Loucy (cell line): ENCODE results near the gene DOK6.

Experiments
- H2AFZ ChIP-seq: fragments of 200-600 bp; sonication (generic); 2 replicates; pipeline ENCODE4 v1.6.0; 2016; ENCODE audit warnings: antibody characterized with exemption, mild to moderate bottlenecking, low read length, moderate library complexity
- H3F3A ChIP-seq: fragments of 200-600 bp; 2 replicates; pipeline ENCODE4 v1.6.0; 2016; ENCODE audit warnings: antibody characterized with exemption, low read depth, mild to moderate bottlenecking
- H3K27me3 ChIP-seq: fragments of 200-600 bp; sonication (generic); 2 replicates; pipeline ENCODE4 v1.6.1; 2014; ENCODE audit warnings: low read length, mild to moderate bottlenecking; ENCODE audit not compliant: insufficient read depth, poor library complexity, severe bottlenecking
- H3K36me3 ChIP-seq: fragments of 200-600 bp; sonication (generic); 2 replicates; pipeline ENCODE4 v1.6.1; 2016; ENCODE audit warnings: low read length; ENCODE audit not compliant: insufficient read depth
- H3K4me1 ChIP-seq: fragments of 200-600 bp; sonication (generic); 2 replicates; pipeline ENCODE4 v1.5.1; 2014; ENCODE audit warnings: low read length, mild to moderate bottlenecking; ENCODE audit not compliant: insufficient read depth, poor library complexity, severe bottlenecking
- H3K4me2 ChIP-seq: fragments of 200-600 bp; sonication (generic); 2 replicates; pipeline ENCODE4 v1.6.0; 2014; ENCODE audit warnings: antibody characterized with exemption, low read length, low read depth, mild to moderate bottlenecking; ENCODE audit not compliant: poor library complexity, severe bottlenecking
- H3K4me3 ChIP-seq: fragments of 200-600 bp; sonication (generic); 2 replicates; pipeline ENCODE4 v1.5.1; 2014; ENCODE audit warnings: low read length, mild to moderate bottlenecking, mixed read lengths; ENCODE audit not compliant: poor library complexity, severe bottlenecking
- H3K79me2 ChIP-seq: fragments of 200-600 bp; sonication (generic); 2 replicates; pipeline ENCODE4 v1.6.1; 2014; ENCODE audit warnings: low read length; ENCODE audit not compliant: insufficient read depth
- H3K9ac ChIP-seq: fragments of 200-600 bp; sonication (generic); 2 replicates; pipeline ENCODE4 v1.6.0; 2014; ENCODE audit warnings: mild to moderate bottlenecking, low read depth, low read length, moderate library complexity; ENCODE audit not compliant: poor library complexity, severe bottlenecking
- H3K9me2 ChIP-seq: fragments of 200-600 bp; sonication (generic); replicated peaks from 2 replicates; pipeline ENCODE4 v1.6.1; 2016; ENCODE audit warnings: low read depth, low read length, mixed read lengths
- H3K9me3 ChIP-seq: fragments of 200-600 bp; sonication (generic); 2 replicates; pipeline ENCODE4 v1.6.1; 2014; ENCODE audit warnings: mild to moderate bottlenecking, antibody characterized with exemption, low read length, low read depth; ENCODE audit not compliant: insufficient read depth
- H4K20me1 ChIP-seq: fragments of 200-600 bp; sonication (generic); 2 replicates; pipeline ENCODE4 v1.6.0; 2014; ENCODE audit warnings: antibody characterized with exemption, low read length, mild to moderate bottlenecking; ENCODE audit not compliant: insufficient read depth, poor library complexity, severe bottlenecking
- CTCF ChIP-seq: fragments of 200-600 bp; sonication (generic); conservative IDR thresholded peaks from 2 replicates; pipeline ENCODE4 v1.5.1; 2014; ENCODE audit warnings: mild to moderate bottlenecking, antibody characterized with exemption, low read length
- EZH2phosphoT487 ChIP-seq: fragments of 200-600 bp; IDR thresholded peaks from 2 replicates; pipeline ENCODE4 v1.6.1; 2018; ENCODE audit warnings: antibody characterized with exemption, mild to moderate bottlenecking, moderate library complexity, borderline replicate concordance

Gene DOK6

GRCh38 chr18:69651243-69651642, 250.6 kb downstream of the DOK6 start:
- Histone ChIP-seq H4K20me1 (no peaks in the 10 kb centered on the region), H3K4me1 (no peaks in the 10 kb centered on the region), H3K36me3 (no peaks in the 10 kb centered on the region), H3K4me2 (no peak overlapping the region), H3K79me2 (no peaks in the 10 kb centered on the region), H3F3A (no peaks in the 10 kb centered on the region), H2AFZ (no peak overlapping the region), H3K9me2 (no peaks in the 10 kb centered on the region), H3K9ac (no peak overlapping the region), H3K9me3 (no peaks in the 10 kb centered on the region), H3K27me3 (no peaks in the 10 kb centered on the region), H3K4me3 (no peak overlapping the region)
- no peak for TF ChIP-seq CTCF
- no peak for TF ChIP-seq EZH2phosphoT487

- H3K79me2 ChIP-seq, result no peaks in the 10 kb centered on the region
- no peaks in the 10 kb centered on the region for H4K20me1 ChIP-seq
- no peaks in the 10 kb centered on the region for H3K27me3 ChIP-seq
- no peak overlapping the region for H3K4me2 ChIP-seq
- TF ChIP-seq EZH2phosphoT487 (no peak), CTCF (no peak)
- no peaks in the 10 kb centered on the region for H3F3A ChIP-seq
- H3K9me3 ChIP-seq, result no peaks in the 10 kb centered on the region
- no peaks in the 10 kb centered on the region for H3K4me1 ChIP-seq
- H3K9ac ChIP-seq, result no peak overlapping the region
- no peak overlapping the region for H2AFZ ChIP-seq
- no peaks in the 10 kb centered on the region for H3K9me2 ChIP-seq
- H3K4me3 ChIP-seq, result no peak overlapping the region
- no peaks in the 10 kb centered on the region for H3K36me3 ChIP-seq
Measured at GRCh38 chr18:69655816-69656215, 255.1 kb downstream of the DOK6 start.

- Histone ChIP-seq H3K9me2 (no peaks in the 10 kb centered on the region), H2AFZ (no peak overlapping the region), H3K4me3 (no peak overlapping the region), H3K79me2 (no peaks in the 10 kb centered on the region), H3F3A (no peaks in the 10 kb centered on the region), H4K20me1 (no peaks in the 10 kb centered on the region), H3K4me2 (no peak overlapping the region), H3K36me3 (no peaks in the 10 kb centered on the region), H3K9ac (no peak overlapping the region), H3K9me3 (no peaks in the 10 kb centered on the region), H3K27me3 (no peaks in the 10 kb centered on the region), H3K4me1 (no peaks in the 10 kb centered on the region)
- TF ChIP-seq CTCF (no peak), EZH2phosphoT487 (no peak)
Measured at GRCh38 chr18:69658103-69658502, 257.4 kb downstream of the DOK6 start.
